ENCODE measurements around the gene TMEM107. TPM values are rescaled to one million over a fixed set of nuclear protein-coding genes. Genes with fewer than 3 reads are reported as not detected.

The TMEM107 gene
- polyA plus RNA-seq (2012; ENCODE audit: insufficient read depth, insufficient read length, low read depth), result 1.5 TPM

- Histone ChIP-seq H3K4me3 (ENCODE audit: low read depth, low read length) (peak within 1 kb of the TSS; percentile 67), H3K36me3 (no peaks in the 10 kb centered on the region), H3K9me3 (no peaks in the 10 kb centered on the region), H3K27me3 (no peaks in the 10 kb centered on the region), H3K4me1 (no peaks in the 10 kb centered on the region)
- DNase-seq, result peak; percentile 85
- TF ChIP-seq CTCF (IDR thresholded peaks at IDR 0.05; ENCODE audit: low read depth, low read length), result no peak
Measured at GRCh38 chr17:8176197-8176940, at the start of gene TMEM107. Gene TMEM107 (minus strand): TSS chr17:8176380. CDS start chr17:8176286, 94 bp downstream.

GRCh38 chr17:8224891-8225812, 49.0 kb upstream of the TMEM107 start:
- no peaks in the 10 kb centered on the region for H3K4me1 ChIP-seq
- H3K27me3 ChIP-seq, result no peaks in the 10 kb centered on the region
- peaks cover 6% of the 10 kb centered on the region; the same call in 1 of the 2 replicates for H3K36me3 ChIP-seq
- no peak for TF ChIP-seq CTCF (IDR thresholded peaks at IDR 0.05; ENCODE audit: low read depth, low read length)
- DNase-seq, result no peak
- no peak overlapping the region for H3K4me3 ChIP-seq (ENCODE audit: low read depth, low read length)
- no peaks in the 10 kb centered on the region for H3K9me3 ChIP-seq

- H3K9me3 ChIP-seq, result no peaks in the 10 kb centered on the region
- peak overlapping the region; percentile 80 for H3K4me3 ChIP-seq (ENCODE audit: low read depth, low read length)
- TF ChIP-seq CTCF (IDR thresholded peaks at IDR 0.05; ENCODE audit: low read depth, low read length), result no peak
- no peaks in the 10 kb centered on the region for H3K27me3 ChIP-seq
- H3K4me1 ChIP-seq, result no peaks in the 10 kb centered on the region
- peak; percentile 38 for DNase-seq
- peaks cover 6% of the 10 kb centered on the region; the same call in 1 of the 2 replicates for H3K36me3 ChIP-seq
Measured at GRCh38 chr17:8223356-8224126, 47.4 kb upstream of the TMEM107 start.

GRCh38 chr17:8222630-8223355, 46.6 kb upstream of the TMEM107 start:
- DNase-seq, result peak; percentile 85
- Histone ChIP-seq H3K4me1 (no peaks in the 10 kb centered on the region), H3K9me3 (no peaks in the 10 kb centered on the region), H3K36me3 (peaks cover 6% of the 10 kb centered on the region; the same call in 1 of the 2 replicates), H3K27me3 (no peaks in the 10 kb centered on the region), H3K4me3 (ENCODE audit: low read depth, low read length) (peak overlapping the region; percentile 80)
- no peak for TF ChIP-seq CTCF (IDR thresholded peaks at IDR 0.05; ENCODE audit: low read depth, low read length)

GRCh38 chr17:8222380-8222629, 46.1 kb upstream of the TMEM107 start:
- DNase-seq, result no peak
- H3K36me3 ChIP-seq, result peaks cover 1% of the 10 kb centered on the region; the same call in 1 of the 2 replicates
- no peaks in the 10 kb centered on the region for H3K4me1 ChIP-seq
- H3K4me3 ChIP-seq (ENCODE audit: low read depth, low read length), result peak overlapping the region; percentile 80
- TF ChIP-seq CTCF (IDR thresholded peaks at IDR 0.05; ENCODE audit: low read depth, low read length), result no peak
- H3K27me3 ChIP-seq, result no peaks in the 10 kb centered on the region
- no peaks in the 10 kb centered on the region for H3K9me3 ChIP-seq

All from BE2C (cell line).